PFSK-1 (cell line): ENCODE results near the gene MIB1.

ENCODE experiments used
- FOXP2 ChIP-seq: optimal IDR thresholded peaks from 2 replicates; pipeline ENCODE3; 2011; ENCODE audit warnings: borderline replicate concordance, control low read depth, inconsistent platforms; ENCODE audit not compliant: insufficient read depth; ENCODE audit errors: extremely low read length, extremely low read depth
- POLR2AphosphoS5 ChIP-seq: IDR thresholded peaks from 2 replicates; pipeline ENCODE4 v1.6.1; 2012; ENCODE audit warnings: low read depth, mild to moderate bottlenecking, control low read depth, low read length, moderate library complexity
- SIN3A ChIP-seq: IDR thresholded peaks from 2 replicates; pipeline ENCODE4 v1.6.1; 2012; ENCODE audit warnings: mild to moderate bottlenecking, low read length, moderate library complexity, borderline replicate concordance; ENCODE audit not compliant: insufficient read depth
- TAF1 ChIP-seq: IDR thresholded peaks from 2 replicates; pipeline ENCODE4 v1.6.1; 2012; ENCODE audit warnings: low read length, control low read depth, borderline replicate concordance; ENCODE audit not compliant: insufficient read depth
- TF ChIP-seq, protein P1 (sequence below), 2 experiments: IDR thresholded peaks; 2 replicates each; pipeline versions ENCODE4 v1.6.1 to v1.8.0; 2011 to 2012; ENCODE audit warnings: low read depth in 2 of 2, low read length in 2 of 2, control low read depth in 1 of 2, inconsistent platforms in 1 of 2, mild to moderate bottlenecking in 1 of 2, moderate library complexity in 1 of 2; ENCODE audit not compliant: insufficient read depth in 1 of 2

MIB1 gene

DNA sequence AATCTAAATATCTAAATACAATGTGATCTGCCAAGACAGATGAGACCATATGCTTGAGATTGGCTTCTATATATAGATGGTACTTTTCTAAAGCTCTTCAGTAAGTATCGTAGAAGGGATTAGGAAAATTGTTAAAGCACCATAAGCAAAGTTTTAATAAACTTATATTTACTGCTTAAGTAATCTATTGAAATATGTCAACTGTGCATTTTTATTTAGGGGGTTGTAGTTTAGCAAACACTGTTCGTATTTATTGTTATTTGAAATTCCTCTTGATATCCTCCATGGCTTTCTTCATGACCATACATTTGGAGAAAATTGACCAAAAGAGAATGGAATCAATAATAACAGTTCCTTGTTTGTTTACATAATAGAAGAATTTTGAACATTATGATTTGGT is 102.7 kb downstream of the MIB1 start:
- TF ChIP-seq SIN3A, result no peak

DNA sequence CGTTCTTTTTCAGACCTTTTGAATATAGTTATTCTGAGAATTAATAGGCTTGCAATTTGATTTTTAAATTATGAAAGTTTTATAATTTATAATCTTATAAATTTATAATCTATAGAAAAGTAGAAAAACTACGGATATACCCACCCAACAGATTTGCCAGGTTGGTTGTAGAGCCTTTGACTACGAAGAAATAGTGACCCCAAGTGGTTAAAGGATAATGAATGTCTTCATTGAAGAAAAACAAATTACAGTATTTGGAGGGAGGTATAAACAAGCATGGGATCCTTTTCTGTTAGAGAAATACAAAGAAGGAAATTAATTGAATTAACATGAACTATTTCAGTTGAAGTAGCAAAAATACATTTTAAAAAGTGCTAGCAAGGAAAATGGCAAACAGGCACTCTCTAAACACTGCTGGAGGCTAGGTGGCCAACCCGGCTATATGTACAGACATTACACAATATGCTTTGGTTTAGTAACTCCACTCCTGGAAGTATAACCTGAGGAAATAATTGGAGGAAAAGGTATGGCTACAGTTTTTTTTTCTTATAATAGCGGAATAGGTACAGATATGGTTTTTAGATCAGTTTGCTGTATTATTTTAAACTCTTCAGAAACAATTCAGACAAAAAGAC is 110.9 kb downstream of the MIB1 start:
- TF ChIP-seq, protein P1, sequence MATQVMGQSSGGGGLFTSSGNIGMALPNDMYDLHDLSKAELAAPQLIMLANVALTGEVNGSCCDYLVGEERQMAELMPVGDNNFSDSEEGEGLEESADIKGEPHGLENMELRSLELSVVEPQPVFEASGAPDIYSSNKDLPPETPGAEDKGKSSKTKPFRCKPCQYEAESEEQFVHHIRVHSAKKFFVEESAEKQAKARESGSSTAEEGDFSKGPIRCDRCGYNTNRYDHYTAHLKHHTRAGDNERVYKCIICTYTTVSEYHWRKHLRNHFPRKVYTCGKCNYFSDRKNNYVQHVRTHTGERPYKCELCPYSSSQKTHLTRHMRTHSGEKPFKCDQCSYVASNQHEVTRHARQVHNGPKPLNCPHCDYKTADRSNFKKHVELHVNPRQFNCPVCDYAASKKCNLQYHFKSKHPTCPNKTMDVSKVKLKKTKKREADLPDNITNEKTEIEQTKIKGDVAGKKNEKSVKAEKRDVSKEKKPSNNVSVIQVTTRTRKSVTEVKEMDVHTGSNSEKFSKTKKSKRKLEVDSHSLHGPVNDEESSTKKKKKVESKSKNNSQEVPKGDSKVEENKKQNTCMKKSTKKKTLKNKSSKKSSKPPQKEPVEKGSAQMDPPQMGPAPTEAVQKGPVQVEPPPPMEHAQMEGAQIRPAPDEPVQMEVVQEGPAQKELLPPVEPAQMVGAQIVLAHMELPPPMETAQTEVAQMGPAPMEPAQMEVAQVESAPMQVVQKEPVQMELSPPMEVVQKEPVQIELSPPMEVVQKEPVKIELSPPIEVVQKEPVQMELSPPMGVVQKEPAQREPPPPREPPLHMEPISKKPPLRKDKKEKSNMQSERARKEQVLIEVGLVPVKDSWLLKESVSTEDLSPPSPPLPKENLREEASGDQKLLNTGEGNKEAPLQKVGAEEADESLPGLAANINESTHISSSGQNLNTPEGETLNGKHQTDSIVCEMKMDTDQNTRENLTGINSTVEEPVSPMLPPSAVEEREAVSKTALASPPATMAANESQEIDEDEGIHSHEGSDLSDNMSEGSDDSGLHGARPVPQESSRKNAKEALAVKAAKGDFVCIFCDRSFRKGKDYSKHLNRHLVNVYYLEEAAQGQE (IDR thresholded peaks at IDR 0.05; ENCODE audit: insufficient read depth in 1 of 2, low read depth in 2 of 2, low read length in 2 of 2), result no peak
- no peak for TF ChIP-seq POLR2AphosphoS5
- no peak for TF ChIP-seq TAF1
- no peak for TF ChIP-seq FOXP2
- no peak for TF ChIP-seq SIN3A

DNA sequence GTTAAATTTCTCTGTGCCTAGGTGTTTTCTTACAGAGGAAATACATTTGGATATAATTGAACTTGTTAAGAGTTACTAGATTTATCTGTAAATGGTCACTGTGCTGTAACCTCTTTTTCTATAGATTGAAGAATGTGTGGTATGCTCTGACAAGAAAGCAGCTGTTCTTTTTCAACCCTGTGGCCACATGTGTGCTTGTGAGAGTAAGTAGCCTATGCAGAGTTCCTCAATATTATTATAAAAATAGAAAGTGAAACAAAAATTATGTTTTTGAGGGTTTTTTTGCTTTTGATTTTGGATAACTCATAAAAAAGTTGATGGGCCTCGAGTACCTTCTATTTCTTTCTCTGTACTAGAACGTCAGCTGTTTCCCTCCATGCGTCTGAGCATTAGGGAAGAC is 112.4 kb downstream of the MIB1 start:
- TF ChIP-seq SIN3A (no peak), FOXP2 (no peak), POLR2AphosphoS5 (no peak), TAF1 (no peak)
- TF ChIP-seq, protein P1 (IDR thresholded peaks at IDR 0.05; ENCODE audit: insufficient read depth in 1 of 2, low read depth in 2 of 2, low read length in 2 of 2), result no peak

DNA sequence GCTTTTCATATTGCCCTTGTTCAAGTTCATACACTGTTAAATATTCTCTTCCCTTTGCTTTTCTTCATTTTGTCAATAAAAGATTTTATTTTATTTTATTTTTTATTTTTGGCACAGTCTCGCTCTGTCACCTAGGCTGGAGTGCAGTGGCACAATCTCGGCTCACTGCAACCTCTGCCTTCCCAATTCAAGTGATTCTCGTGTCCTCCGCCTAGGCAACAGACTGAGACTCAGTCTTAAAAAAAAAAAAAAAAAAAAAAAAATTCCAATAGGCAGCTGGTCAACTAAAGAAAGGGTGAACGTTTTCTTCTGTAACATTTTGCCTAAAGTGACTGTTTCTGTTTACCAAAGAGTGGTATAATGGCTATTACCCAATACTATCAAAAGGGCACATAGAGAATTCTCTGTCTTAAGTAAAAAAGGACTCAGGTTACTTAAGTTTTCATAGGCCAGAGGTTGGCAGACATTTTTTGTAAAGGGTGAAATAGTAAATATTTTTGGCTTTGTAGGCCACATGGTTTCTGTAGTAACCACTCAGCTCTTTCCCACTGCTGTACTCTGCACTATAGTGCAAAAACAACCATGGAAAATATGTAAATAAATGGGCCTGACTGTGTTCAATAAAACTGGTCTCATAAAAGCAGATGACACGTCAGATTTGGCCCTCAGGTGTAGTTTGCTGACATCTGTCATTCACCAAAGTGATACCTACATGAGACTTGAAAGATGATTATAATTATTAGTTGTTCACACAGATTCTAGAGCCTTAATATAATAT is 113.4 kb downstream of the MIB1 start:
- TF ChIP-seq POLR2AphosphoS5, result no peak

DNA sequence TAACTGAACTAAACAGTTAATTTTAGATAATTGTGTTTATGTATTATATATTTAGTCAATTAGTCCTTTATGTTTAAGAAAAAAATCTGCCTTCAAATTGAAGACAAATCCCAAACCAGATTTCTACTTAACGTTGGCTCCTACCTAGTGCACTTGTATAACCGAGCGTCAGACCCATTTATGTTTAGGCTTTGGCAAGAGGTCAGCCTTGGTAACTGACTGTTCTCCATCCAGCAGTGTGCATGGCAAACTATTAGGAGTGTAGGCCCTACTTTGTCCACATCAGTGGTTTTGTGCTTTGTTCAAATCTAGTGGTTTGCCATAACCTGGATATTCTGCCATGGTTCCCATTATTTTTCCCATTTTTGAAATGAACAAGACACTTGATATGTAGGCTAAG is 114.8 kb downstream of the MIB1 start:
- TF ChIP-seq TAF1 (no peak), SIN3A (no peak), FOXP2 (no peak), POLR2AphosphoS5 (no peak)
- TF ChIP-seq, protein P1 (IDR thresholded peaks at IDR 0.05; ENCODE audit: insufficient read depth in 1 of 2, low read depth in 2 of 2, low read length in 2 of 2), result no peak

DNA sequence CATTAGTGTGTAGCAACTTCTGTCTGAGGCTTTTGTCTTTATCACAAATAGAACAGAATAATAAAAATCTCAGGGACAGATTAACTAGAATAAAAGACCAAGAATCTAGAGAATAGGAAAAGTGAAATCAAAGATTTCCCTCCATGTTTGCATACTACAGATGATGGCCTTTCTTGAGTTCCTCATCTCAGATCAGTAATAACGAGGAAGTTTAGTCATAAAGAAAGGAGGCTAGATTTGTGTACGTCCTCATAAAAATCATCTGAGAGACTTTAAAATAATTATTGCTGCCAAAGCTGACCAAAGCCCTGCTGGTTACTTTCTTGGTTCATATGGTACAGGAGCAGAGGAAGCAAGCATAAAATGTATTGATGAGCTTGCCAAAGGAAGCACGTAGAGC is 117.3 kb downstream of the MIB1 start:
- TF ChIP-seq, protein P1 (IDR thresholded peaks at IDR 0.05; ENCODE audit: insufficient read depth in 1 of 2, low read depth in 2 of 2, low read length in 2 of 2), result no peak
- TF ChIP-seq TAF1 (no peak), POLR2AphosphoS5 (no peak), FOXP2 (no peak), SIN3A (no peak)
